ENCODE results near the gene GLIS1.

- TF ChIP-seq CTCF (conservative IDR thresholded peaks at IDR 0.05; ENCODE audit: low read depth, low read length) (no peak), EZH2 (IDR thresholded peaks at IDR 0.05; ENCODE audit: borderline replicate concordance, low read depth, low read length, poor library complexity, severe bottlenecking) (no peak)
These were observed 110.5 kb downstream of the GLIS1 start for GRCh38 chr1:53628286-53628955.

Data from A673 (cell line).